Endothelial cell of umbilical vein (primary cell): ENCODE data around the gene USH1G. TPM values are rescaled to one million over a fixed set of nuclear protein-coding genes. Genes with fewer than 3 reads are reported as not detected.

Experiments used
- BruUV-seq: library from RNA; stranded (reverse); fragments of 400-500 nt; replicated peaks from 2 replicates; lab custom pipeline; 2021; lab: Mats Ljungman, UMichigan
- CTCF ChIA-PET: fragments of 300-600, 350-600 bp; sonication (Branson Sonifier 250); formaldehyde crosslinking; loops from one replicate; lab custom pipeline; 2021; ENCODE audit warnings: antibody characterized with exemption, inconsistent platforms; lab: Charles Lee
- POLR2A ChIA-PET: fragments of 300-600, 350-600 bp; sonication (Branson Sonifier 250); formaldehyde crosslinking; loops from one replicate; lab custom pipeline; 2021; ENCODE audit warnings: antibody characterized with exemption, inconsistent platforms; lab: Charles Lee
- DNase-seq: peaks from one replicate; pipeline ENCODE4 v3.0.0-alpha.2; 2011; ENCODE audit warnings: low read depth, low spot score
- FAIRE-seq: peaks from 2 replicates; lab custom pipeline; 2011; peaks lifted over from hg19 to GRCh38; lab: Jason Lieb, UNC
- H2AFZ ChIP-seq: 2 replicates; pipeline ENCODE4 v1.6.0; 2012; ENCODE audit warnings: low read depth, low read length, control low read depth, inconsistent platforms
- H3K27ac ChIP-seq: 2 replicates; pipeline ENCODE4 v1.5.1; 2011; ENCODE audit warnings: low read depth, mild to moderate bottlenecking, control low read depth, low read length, moderate library complexity; ENCODE audit not compliant: insufficient read depth
- H3K27me3 ChIP-seq, 2 experiments: 2 replicates each; pipeline versions ENCODE4 v1.6.0 to v1.6.1; 2011; ENCODE audit warnings: low read length in 2 of 2, mixed read lengths in 1 of 2; ENCODE audit not compliant: control insufficient read depth in 2 of 2, insufficient read depth in 2 of 2
- H3K36me3 ChIP-seq, 2 experiments: 2 replicates in 1 of 2; 3 replicates in 1 of 2; pipeline ENCODE4 v1.5.1; 2011; ENCODE audit warnings: low read length in 2 of 2, mild to moderate bottlenecking in 1 of 2, moderate library complexity in 1 of 2; ENCODE audit not compliant: control insufficient read depth in 2 of 2, insufficient read depth in 2 of 2; ENCODE audit errors: extremely low read depth in 1 of 2
- H3K4me1 ChIP-seq: 3 replicates; pipeline ENCODE4 v1.5.1; 2011; ENCODE audit warnings: mild to moderate bottlenecking, low read length; ENCODE audit not compliant: control insufficient read depth, insufficient read depth; ENCODE audit errors: extremely low read depth
- H3K4me2 ChIP-seq: 2 replicates; pipeline ENCODE4 v1.6.1; 2011; ENCODE audit warnings: low read length, control low read depth, mixed read lengths; ENCODE audit not compliant: insufficient read depth
- H3K4me3 ChIP-seq, 3 experiments: fragments of 200-600 bp in 1 of 3; sonication (generic), shearing (Covaris generic) in 1 of 3; replicated peaks in 1 of 3; 2 replicates each; pipeline ENCODE4 v1.5.1; 2011 to 2016; ENCODE audit warnings: control low read depth in 3 of 3, low read length in 3 of 3, mild to moderate bottlenecking in 2 of 3, inconsistent platforms in 1 of 3, low read depth in 1 of 3, moderate library complexity in 1 of 3; ENCODE audit not compliant: insufficient read depth in 1 of 3
- H3K79me2 ChIP-seq: 2 replicates; pipeline ENCODE4 v1.6.0; 2012; ENCODE audit warnings: low read length, inconsistent platforms; ENCODE audit not compliant: control insufficient read depth, insufficient read depth
- H3K9ac ChIP-seq: replicated peaks from 2 replicates; pipeline ENCODE3; 2011; ENCODE audit warnings: low read length, control low read depth; ENCODE audit not compliant: insufficient read depth; ENCODE audit errors: extremely low read depth
- H3K9me1 ChIP-seq: replicated peaks from 3 replicates; pipeline ENCODE4 v1.6.0; 2011; ENCODE audit warnings: mild to moderate bottlenecking, low read length; ENCODE audit not compliant: control insufficient read depth, insufficient read depth; ENCODE audit errors: extremely low read depth
- H3K9me3 ChIP-seq: replicated peaks from 2 replicates; pipeline ENCODE4 v1.5.1; 2012; ENCODE audit warnings: low read length, inconsistent platforms; ENCODE audit not compliant: control insufficient read depth, insufficient read depth
- H4K20me1 ChIP-seq: replicated peaks from 2 replicates; pipeline ENCODE3; 2011; ENCODE audit warnings: mild to moderate bottlenecking, low read length; ENCODE audit not compliant: control insufficient read depth, insufficient read depth; ENCODE audit errors: extremely low read depth
- EZH2 ChIP-seq: IDR thresholded peaks from 2 replicates; pipeline ENCODE4 v1.6.1; 2012; ENCODE audit warnings: borderline replicate concordance, low read depth, mild to moderate bottlenecking, moderate library complexity, low read length, inconsistent platforms; ENCODE audit not compliant: severe bottlenecking
- FOS ChIP-seq: IDR thresholded peaks from 2 replicates; pipeline ENCODE4 v1.6.1; 2011; ENCODE audit warnings: mild to moderate bottlenecking, low read length, moderate library complexity, borderline replicate concordance; ENCODE audit not compliant: insufficient read depth
- GATA2 ChIP-seq: IDR thresholded peaks from 2 replicates; pipeline ENCODE4 v1.7.0; 2011; ENCODE audit warnings: low read depth, mild to moderate bottlenecking, moderate library complexity, mixed read lengths, low read length; ENCODE audit not compliant: insufficient read length, insufficient read depth
- JUN ChIP-seq: IDR thresholded peaks from 2 replicates; pipeline ENCODE4 v1.6.1; 2011; ENCODE audit warnings: borderline replicate concordance, low read depth; ENCODE audit not compliant: insufficient read length, insufficient read depth
- MYC ChIP-seq: IDR thresholded peaks from one replicate; pipeline ENCODE4 v1.6.1; 2011; ENCODE audit warnings: mild to moderate bottlenecking, low read depth, low read length
- POLR2A ChIP-seq: IDR thresholded peaks from 2 replicates; pipeline ENCODE4 v1.6.1; 2012; ENCODE audit warnings: low read depth, mild to moderate bottlenecking, control low read depth, low read length
- POLR2AphosphoS5 ChIP-seq: IDR thresholded peaks from 2 replicates; pipeline ENCODE4 v1.6.1; 2012; ENCODE audit warnings: low read depth, mild to moderate bottlenecking, control low read depth, low read length, moderate library complexity; ENCODE audit not compliant: insufficient read depth
- dilution Hi-C: fragments of 300-500 bp; cut with MboI; formaldehyde crosslinking; loops from one replicate; pipeline ENCODE4 v1.15.0; 2019; ENCODE audit warnings: low sequenced_read_pairs; ENCODE audit not compliant: extremely low pct_ligation_motif_present
- intact Hi-C: fragments of 100-400 bp; cut with micrococcal nuclease; formaldehyde crosslinking; loops from one replicate; pipeline ENCODE4 v1.10.0; 2022
- polyA plus RNA-seq, 4 experiments: library from polyadenylated mRNA; depleted of rRNA in 3 of 4; stranded (reverse) in 3 of 4; unstranded in 1 of 4; fragments of >200 nt; gene quantifications; 2 replicates each; pipeline versions ENCODE4 v1.2.1 to v1.2.3, GENCODE V29; 2011 to 2012; ENCODE audit warnings: missing spikeins in 1 of 4
- total RNA-seq: library from RNA; stranded (reverse); gene quantifications from 2 replicates; pipeline ENCODE4 v1.2.3, GENCODE V29; 2021
- TF ChIP-seq, protein P1 (sequence below), 2 donors: IDR thresholded peaks; 1 replicate in 1 of 2; 2 replicates in 1 of 2; pipeline ENCODE4 v1.5.1; 2011; ENCODE audit warnings: low read length in 2 of 2, mild to moderate bottlenecking in 2 of 2, moderate library complexity in 2 of 2, control low read depth in 1 of 2, inconsistent platforms in 1 of 2, low read depth in 1 of 2; ENCODE audit not compliant: insufficient read depth in 1 of 2; ENCODE audit errors: extremely low read depth in 1 of 2
- TF ChIP-seq, protein P2 (sequence below): IDR thresholded peaks from 2 replicates; pipeline ENCODE4 v1.6.1; 2011; ENCODE audit not compliant: insufficient read depth, insufficient read length

USH1G gene
- total and polyA plus RNA-seq, 2 donors (not counting 3 experiments of a cell fraction or from before 2014, with no cell fraction given), result not detected

- Histone ChIP-seq H3K27me3 (peaks cover 2 to 3% of the 10 kb centered on the region in 2 experiments), H3K27ac (no peak overlapping the region), H3K9me1 (no peaks in the 10 kb centered on the region), H3K36me3 (no peaks in the 10 kb centered on the region), H3K4me3 (no peak overlapping the region), H3K79me2 (no peaks in the 10 kb centered on the region), H3K4me1 (no peaks in the 10 kb centered on the region), H3K4me2 (no peak overlapping the region), H3K9ac (no peak overlapping the region), H3K9me3 (no peaks in the 10 kb centered on the region), H4K20me1 (no peaks in the 10 kb centered on the region), H2AFZ (no peak overlapping the region)
- dilution Hi-C loops (no loop called here), intact Hi-C loops (no loop called here)
- DNase-seq (no peak), FAIRE-seq (no peak)
- TF ChIP-seq FOS, result no peak
- TF ChIP-seq EZH2, result no peak
- no peak for TF ChIP-seq MYC
- no peak for TF ChIP-seq GATA2
- no peak for TF ChIP-seq POLR2A
- no peak for TF ChIP-seq JUN
- TF ChIP-seq, protein P1, sequence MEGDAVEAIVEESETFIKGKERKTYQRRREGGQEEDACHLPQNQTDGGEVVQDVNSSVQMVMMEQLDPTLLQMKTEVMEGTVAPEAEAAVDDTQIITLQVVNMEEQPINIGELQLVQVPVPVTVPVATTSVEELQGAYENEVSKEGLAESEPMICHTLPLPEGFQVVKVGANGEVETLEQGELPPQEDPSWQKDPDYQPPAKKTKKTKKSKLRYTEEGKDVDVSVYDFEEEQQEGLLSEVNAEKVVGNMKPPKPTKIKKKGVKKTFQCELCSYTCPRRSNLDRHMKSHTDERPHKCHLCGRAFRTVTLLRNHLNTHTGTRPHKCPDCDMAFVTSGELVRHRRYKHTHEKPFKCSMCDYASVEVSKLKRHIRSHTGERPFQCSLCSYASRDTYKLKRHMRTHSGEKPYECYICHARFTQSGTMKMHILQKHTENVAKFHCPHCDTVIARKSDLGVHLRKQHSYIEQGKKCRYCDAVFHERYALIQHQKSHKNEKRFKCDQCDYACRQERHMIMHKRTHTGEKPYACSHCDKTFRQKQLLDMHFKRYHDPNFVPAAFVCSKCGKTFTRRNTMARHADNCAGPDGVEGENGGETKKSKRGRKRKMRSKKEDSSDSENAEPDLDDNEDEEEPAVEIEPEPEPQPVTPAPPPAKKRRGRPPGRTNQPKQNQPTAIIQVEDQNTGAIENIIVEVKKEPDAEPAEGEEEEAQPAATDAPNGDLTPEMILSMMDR (IDR thresholded peaks at IDR 0.05; ENCODE audit: extremely low read depth in 1 of 2, insufficient read depth in 1 of 2, low read depth in 1 of 2, low read length in 2 of 2), result no peak
- TF ChIP-seq POLR2AphosphoS5, result no peak
- TF ChIP-seq, protein P2, sequence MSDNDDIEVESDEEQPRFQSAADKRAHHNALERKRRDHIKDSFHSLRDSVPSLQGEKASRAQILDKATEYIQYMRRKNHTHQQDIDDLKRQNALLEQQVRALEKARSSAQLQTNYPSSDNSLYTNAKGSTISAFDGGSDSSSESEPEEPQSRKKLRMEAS, result no peak
- POLR2A ChIA-PET, result no interaction called here
- BruUV-seq, result no TSS peak
- CTCF ChIA-PET, result interaction anchor here (1.2 kb wide), 1 partner anchor 57 kb away, joined by 3 read pairs; no protein-coding TSS in a partner anchor
Observed at GRCh38 chr17:74904687-74905409, 18.2 kb downstream of the USH1G start.
